Nucleus accumbens (tissue), 56 donors: Measurements from ENCODE around the gene RDH5.

Experiments used
- DNase-seq, 56 donors: peaks; one replicate each; lab custom pipeline; 2025; lab: John Stamatoyannopoulos, UW

RDH5 gene

DNA sequence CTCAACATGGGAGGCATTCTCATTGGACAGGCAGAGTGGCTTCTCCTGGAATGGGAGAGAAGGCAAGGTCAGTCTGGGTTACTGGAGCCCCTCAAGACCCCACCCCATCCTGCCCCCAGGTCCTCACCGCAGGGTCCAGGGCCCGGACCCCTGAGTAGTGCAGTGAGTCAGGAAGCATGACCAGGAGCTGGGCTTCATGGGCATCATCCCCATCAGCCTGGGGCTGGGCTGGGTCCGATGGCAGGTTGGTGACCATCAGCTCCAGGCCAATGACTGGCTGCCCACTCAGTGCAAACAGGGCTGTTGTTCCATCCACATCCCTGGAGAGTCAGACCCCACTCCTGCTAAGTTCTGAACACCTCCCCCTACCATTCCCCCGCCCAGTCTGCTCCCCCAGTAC, 25.5 kb upstream of the RDH5 start:
- no peak for DNase-seq

DNA sequence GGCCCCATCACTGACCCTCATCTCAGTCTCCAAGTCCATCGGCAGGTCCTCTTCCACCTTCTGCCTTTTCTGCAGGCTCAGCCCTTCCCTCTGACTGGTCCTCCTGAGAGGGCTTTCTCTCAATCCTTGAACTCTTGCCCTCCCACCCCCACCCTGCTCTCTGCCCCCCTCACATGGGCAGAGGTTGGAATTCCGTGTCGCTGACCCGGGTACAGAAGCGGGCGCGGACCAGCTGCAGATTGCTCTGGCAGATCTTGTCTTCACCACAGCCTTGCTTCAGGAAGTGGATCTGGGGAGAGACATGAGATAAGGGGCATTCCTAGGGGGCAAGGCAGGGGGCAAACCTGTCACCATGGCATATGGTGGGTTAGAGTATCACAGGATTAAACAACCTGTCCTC, 24.8 kb upstream of the RDH5 start:
- no peak for DNase-seq

DNA sequence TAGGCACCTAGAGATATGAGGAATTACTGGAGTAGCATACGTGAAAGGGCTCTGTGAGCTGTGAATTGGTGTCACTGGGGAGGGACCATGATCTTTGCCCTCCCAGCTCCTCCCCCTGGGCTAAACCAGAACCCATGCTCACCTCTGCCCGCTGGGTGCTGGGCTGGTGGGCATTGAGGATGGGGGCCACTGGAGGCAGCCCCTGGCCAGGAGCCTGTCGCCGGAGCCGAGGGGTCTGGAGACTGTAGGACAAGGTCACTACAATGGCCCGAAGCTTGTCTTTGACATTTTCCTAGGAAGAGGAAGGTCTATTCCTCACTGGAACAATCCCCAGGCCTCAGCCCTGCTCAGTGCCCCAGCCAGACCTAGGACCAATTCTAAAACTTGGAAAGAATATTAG, 24.1 kb upstream of the RDH5 start:
- no peak for DNase-seq

DNA sequence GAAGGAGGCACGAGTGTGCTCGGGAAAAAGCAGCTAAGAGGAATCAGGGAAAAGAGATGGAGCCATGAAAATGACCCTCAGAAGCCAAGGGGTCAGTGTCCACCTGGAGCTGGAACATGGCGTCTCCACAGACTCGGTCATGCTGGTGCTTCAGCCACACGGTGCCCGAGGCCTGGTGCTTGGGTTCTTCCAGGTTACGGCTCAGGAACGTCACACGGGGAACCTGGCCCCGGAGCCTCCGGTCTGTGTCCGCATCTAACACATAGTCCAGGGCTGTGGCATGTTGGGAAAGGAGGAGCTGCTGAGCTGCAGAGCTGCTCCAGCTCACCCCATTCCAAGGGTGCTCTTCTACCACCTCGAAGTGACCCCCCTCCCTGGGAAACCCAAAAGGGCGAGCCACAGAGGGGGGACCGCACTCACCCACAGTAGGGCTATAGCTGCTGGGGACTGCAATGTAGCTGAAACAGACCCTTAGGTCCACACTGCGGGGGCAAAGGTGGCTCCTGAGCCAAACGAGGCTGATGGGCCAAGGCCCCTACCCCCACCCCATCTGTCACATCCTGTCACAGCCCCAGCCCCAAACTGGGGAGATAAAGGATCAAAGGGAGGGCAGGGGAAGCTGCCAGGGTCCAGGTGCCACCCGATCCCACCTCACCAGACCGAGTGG, 23.3 kb upstream of the RDH5 start:
- no peak for DNase-seq

DNA sequence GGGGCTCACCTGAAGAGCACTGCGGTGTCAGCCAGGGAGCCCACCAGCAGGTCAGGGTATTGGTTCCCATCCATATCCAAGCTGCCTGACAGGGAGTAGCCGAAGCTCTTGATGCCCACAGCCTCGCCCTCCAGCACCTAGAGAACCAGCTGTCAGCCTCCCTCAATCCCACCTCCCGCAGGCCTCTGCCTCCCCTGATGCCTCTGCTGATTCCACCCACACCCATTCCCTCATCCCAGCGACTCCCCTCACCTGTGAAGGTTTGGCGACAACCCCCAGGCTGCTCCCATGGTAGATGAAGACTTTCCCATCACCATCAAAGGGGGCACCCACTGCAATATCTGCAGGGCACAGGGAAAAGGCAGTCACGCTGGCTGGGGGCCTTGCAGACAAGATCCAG, 22.5 kb upstream of the RDH5 start:
- no peak for DNase-seq

DNA sequence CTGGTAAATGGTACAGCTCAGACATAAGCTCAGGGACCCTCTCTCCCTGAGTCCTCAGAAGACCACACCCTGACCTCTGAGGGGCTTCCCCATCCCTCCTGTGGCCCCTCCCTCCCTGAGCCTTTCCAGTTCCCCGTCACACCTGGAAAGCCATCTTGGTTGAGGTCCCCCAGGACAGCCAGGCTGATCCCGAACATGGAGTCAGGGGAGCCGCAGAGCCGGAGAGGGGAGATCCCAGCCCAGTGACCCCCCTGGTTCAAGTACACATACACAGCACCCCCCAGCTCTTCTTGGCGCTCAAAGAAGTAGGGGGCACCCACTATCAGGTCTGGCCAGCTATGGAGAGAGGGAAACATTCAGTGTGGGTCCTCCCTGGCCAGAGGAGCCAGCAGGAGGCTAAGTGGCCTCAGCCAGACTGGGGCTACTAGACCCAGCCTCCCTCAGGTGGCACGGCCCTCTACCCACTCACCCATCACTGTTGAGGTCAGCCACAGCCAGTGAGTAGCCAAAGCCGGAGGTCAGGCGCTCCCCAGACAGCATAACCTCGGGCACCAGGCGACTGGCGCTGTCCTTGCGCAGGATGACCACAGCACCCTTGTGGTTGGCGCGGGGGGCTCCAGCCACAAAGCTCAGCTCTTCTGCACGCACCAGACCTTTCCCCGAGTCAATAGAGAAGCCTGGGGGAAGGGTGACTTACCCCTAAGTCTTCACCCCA, 21.8 kb upstream of the RDH5 start:
- no peak for DNase-seq

DNA sequence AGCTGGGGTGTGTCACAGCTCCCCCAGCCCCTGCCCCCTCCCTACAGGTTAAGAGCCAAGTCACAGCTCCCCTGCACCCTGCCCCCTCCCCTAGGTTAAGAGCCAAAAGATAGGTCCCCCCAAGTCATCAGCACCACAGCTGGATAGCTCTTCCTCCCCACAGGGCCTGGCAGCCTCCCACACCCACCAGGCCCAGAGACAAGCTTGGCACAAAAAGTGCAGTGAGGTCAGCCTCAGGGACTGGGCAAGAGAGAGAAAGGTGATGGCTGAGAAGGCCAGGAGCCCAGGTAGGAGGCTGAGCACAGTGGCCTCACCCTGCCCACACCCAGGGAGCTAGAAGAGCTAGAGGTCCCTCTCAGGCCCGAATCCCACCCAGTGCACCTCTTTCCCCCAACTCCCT, 21.2 kb upstream of the RDH5 start:
- DNase-seq = no peak

DNA sequence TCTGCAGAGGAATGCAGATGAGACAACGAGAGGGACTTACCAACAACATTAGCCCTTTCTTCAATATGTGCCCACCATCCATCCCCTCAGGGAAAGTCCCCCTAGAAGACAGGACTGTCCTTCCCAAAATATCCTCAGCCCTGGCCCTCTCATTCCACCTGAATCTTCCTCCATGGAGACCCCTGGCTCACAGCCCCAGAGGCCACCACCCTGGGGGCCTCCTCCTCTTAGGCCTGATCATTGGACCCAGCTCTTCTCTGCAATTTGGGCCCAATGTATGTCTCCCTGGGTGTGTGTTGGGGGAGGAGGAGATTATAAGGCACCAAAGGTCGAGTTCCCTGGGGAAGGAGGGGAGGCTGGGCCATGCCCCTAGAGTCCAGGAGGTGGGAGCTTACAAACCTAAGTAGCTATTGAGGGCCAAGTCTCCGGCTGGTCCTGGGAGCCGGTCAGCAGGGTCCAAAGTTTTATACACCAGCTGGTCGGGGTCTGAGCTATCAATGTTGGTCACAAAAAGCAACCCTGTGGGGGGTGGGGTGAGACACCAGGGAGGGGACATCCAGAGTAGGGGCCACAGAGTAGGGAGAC, 20.6 kb upstream of the RDH5 start:
- DNase-seq = no peak

DNA sequence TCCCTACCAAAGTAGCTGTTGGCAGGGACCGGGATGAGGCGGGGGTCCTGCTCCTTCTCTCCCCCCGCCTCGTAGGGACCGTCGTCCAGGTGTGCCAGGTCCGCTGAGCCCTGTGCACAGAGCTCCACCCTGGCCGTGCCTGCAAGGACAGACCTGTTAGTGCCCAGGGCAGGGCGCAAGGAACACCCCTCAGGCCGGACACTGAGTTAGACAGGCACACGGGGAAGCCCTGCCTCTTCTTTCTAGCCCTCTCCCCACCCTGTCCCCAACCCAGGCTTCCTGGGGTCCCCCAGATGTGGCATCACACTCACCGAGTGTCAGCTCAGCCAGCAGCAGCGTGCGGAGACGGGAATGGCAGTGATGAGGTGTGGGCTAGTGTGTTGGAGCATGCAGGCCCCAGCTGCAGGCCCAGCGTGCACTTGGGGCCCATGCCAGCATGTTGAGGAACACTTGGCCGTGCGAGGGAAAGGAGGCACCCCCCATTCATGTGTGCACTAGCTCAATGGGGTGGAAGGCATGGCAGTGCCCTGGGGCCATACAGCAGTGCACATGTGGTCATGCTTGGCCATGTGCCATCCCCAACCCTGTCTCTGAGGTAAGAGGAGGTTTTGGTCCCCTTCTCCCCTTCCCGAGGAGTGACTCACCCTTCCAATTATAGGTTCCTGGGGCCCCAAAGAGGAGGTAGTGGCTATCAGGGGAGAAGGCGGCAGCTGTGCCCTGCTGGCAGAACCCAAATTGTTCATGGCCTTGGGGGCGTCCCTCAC, 19.8 kb upstream of the RDH5 start:
- no peak for DNase-seq

DNA sequence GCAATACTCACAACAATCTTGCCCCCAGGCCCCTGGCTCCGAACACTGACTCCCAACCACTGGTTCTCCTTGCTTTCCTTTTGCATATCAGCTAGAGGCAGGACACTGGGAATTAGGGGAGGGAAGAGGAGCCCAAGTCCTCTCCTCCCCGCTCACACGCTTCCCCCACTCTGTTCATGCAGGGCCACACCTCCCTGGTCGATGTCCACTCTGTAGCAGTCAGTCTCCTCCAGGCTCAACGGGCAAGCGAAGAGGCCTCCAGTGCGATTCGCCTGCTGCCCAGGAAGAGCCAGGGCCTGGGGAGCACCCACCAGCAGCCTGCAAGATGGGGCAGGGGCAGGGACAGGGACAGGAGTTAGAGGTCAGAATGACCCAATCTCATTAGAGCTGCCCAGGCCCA, 17.3 kb upstream of the RDH5 start:
- no peak for DNase-seq

DNA sequence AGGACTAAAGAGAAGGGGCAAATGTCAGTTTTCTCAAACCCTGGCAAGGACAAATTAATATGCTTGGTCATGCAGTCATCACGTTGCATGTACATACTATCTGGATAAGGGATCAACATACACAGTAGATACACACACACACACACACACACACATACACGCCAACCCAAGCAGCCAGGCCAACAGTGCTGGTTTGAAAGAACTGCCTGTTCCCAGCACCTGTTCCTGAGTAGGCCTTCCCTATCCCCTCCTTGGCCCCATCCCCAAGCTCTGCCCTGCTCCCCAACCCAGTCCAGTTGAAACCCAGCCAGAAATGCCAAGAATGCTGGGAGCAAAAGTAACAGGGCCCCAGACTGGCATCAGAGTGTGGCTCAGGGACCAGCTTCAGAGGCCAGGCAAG, 16.9 kb upstream of the RDH5 start:
- peak in 19 of 56 donors; percentile 7 to 49 (median 27) for DNase-seq

DNA sequence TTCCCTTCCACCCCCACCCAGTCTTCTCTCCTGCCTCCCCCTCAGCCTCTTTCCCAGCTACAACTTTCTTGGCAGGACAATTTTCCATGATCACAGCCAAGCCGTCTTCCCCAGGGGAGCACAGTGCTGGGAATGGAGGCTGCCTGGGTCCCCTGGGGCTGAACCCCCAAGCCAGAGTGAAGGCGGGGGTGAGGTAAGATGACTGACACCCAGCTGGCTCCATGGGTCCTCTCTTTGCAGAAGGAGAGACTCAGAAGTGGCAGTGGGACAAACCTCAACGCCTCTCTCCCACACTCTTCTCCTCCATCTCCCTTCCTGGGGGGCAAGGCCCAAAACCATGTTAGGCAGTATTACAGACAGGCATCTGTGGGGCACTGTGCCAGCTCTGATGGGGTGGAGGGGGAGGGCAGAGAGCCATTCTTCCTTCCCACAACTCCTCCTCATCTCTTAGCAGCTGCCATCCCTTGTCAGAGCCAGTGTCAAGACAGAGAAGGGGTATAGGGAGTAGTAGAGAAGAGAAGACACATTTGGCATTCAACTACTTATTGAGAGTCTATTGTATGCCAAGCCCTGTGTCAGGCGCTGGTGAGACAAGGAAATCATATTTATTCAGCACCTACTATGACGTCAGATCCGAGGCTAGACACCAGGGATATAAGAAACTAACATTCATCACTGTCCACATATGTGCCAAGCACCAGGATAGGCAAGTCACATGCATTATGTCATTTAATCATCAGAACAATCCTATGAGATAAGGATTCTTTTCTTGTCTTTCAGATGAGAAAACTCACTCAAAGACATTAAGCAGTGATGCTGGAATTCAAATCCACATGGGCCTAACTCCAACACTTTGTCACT, 16.1 kb upstream of the RDH5 start:
- DNase-seq = peak in 6 of 56 donors; percentile 8 to 39 (median 26)

DNA sequence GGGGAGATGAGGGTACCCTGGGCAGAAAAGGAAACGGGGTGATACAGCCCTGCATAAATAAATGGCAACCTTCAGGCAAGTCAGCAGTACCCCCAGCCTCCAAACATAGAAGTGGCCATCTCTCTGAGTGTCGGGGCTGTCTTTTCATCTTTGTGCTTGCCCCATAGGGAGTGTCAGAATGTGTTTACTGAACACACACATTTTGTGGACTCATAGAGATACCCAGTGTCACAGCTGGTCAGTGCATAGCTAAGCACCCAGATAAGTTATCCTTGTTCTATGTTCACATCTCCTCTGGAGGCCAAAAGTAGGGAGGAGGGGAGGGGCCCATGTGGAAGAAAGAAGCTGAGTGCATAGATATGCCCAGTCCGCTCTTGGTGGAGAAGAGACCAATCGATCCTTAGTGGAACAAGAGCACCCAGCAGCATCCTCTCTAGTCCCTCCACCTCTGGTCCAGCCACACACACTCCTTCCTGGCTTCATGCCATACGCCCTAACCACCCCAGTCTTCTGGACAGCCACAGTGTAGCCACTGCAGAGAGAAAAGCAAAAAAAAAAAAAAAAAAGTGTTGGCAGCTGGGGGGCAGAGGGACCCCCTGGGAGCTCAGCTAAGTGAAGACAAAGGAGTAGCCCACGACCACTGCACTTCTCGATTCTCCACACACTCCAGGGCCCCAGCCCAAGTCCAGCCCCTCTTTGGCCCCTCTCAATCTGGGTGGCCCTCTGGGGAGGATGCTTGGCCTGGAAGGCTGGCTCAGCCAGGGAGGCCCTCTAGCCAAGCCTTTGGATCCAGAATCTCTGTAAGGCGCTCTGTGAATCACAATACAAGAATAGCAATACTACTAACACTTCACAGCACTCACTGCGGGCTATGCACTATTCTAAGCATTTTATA, 15.1 kb upstream of the RDH5 start:
- peak in 4 of 56 donors; percentile 7 to 41 (median 29) for DNase-seq

DNA sequence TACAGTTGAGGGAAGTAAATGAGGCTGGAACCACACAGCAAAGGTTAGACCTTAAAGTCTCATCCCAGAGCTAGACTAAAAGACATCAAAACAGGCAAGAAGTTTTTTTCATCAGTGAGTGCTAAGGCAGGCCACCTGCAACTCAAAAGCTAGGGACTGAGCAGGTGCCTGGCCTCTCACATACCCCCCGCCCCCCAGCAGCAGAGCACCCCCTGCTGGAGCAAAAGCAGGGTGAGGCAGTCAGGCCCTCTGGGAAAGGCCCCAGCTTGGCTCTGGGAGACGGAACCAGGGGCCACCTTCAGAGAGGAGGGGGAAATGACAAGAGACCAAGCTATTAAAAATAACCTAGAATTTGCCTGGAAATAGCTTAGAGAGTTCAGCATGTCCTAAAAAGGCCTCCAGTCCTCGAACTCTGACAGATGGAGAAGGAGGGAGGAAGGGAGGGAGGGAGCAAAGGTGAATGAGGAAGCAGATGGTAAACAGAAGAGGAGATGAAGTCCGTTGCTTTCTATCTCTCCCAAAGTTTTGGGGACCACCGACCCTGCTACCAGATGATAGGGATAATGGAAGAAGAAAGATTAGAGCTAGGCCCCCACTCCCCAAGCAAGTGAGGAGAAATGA, 14.3 kb upstream of the RDH5 start:
- DNase-seq = no peak

DNA sequence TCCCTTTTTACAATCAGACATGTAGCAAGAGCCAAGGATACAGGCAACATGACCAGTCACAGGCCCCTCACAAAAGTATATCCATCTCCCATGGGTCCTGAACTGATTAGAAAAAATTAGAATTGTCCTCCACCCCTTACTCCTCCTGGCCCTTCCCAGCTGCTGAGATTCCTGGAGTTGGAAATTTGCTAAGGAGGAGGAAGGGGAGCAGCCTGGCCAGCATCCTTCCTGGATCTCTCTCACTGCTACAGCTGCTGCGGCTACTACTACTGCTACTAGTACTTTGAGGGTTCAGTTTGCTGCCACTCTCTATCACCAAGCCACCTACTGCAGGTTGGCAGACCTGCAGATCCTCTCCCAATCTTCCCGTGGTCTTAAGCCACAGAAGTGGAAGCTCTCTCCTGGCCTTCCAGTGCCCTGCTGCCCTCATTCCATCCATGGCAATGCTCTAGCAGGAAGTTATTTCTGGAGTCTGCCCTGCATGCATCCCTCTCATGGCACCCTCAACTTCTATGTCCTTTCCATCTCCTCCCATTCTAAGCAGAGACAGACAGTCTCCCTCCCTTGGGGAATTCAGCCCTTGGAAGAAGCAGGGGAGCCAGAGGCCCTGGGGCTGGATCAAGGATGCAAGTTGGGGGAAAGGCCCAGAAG, 13.5 kb upstream of the RDH5 start:
- DNase-seq = no peak

DNA sequence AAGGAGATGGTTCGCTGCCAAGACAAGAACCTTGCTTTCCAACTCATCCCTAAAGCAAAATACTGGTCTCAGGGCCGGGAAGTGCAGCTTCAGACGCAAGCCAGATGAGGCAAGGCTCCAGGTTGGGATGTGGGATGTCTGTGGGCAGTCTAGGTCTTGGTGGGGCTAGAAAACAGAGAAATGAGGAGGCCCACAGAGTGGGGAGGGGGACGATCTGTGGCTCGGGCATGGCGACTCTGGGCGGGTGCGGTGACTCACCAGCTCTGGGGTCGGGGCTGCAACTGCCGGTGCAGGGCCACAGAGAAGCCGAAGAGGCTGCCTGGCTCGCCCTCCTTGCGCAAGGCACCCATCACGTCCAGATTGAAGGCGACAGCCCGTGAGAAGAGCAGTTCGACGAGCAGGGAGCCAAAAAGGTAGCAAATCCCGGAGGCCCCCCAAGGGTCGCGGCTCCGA, 12.9 kb upstream of the RDH5 start:
- peak in 1 of 56 donors; percentile 29 for DNase-seq

DNA sequence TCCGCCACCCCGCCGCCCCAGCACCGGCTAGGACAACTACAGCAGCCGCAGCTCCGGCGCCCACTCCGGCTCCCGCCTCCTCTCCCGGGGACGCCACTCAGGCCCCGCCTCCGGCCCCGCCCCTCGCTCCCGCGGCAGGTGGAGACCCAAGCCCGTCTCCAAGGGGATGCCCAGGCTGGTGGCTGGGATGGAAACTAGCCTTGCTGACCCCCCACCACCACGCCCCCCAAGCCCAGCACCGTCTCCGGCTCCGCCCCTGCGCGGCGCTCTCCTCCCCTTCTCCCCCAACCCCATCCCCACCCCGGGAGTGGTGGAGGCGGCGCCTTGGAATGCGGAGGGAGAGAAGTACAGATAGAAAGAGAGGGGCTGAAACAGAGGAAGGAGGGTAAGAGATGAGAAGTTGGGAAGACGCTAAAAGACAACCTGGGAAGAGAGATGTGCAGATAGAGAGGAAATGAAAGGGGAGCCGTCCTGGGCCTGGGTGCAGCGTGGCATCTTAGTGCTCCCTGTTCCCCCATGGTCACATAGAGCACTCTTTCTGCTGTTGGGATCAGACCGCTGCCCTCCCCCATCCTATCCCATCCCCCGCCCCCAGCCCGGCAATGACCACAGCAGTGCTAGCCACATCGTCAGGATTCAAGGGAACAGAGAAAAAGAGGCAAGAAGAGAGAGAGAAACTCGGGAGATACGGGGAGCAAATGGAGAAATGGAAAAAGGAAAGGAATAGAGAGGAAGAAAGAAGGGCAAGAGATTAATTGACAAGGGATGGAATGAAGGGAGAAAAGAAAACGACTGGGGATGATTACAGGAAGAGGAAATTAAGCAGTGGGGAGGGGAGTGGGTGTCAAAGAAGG, 12.1 kb upstream of the RDH5 start, which contains the start of gene ITGA7:
ITGA7 (minus strand) TSS at position 64 of the 854 bp plus-strand sequence. CDS start 222 bp downstream, outside the sequence.
- peak in 50 of 56 donors; percentile 19 to 79 (median 52) for DNase-seq
